ENCODE data around the gene C1QTNF12.

The C1QTNF12 gene

GRCh38 chr1:1246577-1247340 lies at the start of gene C1QTNF12:
Gene C1QTNF12 (minus strand): TSS chr1:1246722. CDS start chr1:1246690, 32 bp downstream.
- no peak for DNase-seq (ENCODE audit: low spot score)

- DNase-seq (ENCODE audit: low spot score) = no peak
These were observed 48.8 kb upstream of the C1QTNF12 start for GRCh38 chr1:1295154-1295923.

DNA sequence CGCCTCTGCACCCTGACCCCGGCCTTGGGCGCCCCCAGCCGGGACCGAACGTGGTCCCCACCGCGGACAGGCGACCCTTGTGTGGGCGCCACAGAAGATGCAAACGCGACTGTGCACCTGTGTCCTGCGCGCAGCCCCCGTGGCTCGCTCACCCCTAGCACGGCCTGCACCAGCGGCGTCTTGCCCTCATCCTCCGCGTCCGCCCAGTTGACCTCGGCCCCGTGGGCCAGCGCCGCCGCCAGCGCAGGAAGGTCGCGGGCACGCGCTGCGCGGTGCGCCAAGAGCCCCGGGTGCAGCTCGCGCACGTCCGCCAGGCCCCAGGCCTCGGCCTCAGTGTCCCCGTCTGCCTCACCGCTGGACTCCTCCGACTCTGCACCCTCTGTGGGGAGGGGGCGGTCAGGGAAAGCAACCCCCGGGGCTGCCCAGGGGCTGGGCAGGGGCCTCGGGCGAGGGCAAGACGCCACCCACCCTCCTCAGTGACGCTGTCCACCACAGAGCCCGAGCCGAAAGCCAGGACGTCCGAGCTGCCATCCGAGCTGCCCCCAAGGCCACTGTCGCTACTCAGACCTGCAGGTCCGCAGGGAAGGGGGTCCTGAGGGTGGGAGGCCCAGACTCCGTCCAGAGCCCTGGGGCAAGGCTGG lies 47.8 kb upstream of the C1QTNF12 start:
- DNase-seq (ENCODE audit: low spot score) = no peak

DNA sequence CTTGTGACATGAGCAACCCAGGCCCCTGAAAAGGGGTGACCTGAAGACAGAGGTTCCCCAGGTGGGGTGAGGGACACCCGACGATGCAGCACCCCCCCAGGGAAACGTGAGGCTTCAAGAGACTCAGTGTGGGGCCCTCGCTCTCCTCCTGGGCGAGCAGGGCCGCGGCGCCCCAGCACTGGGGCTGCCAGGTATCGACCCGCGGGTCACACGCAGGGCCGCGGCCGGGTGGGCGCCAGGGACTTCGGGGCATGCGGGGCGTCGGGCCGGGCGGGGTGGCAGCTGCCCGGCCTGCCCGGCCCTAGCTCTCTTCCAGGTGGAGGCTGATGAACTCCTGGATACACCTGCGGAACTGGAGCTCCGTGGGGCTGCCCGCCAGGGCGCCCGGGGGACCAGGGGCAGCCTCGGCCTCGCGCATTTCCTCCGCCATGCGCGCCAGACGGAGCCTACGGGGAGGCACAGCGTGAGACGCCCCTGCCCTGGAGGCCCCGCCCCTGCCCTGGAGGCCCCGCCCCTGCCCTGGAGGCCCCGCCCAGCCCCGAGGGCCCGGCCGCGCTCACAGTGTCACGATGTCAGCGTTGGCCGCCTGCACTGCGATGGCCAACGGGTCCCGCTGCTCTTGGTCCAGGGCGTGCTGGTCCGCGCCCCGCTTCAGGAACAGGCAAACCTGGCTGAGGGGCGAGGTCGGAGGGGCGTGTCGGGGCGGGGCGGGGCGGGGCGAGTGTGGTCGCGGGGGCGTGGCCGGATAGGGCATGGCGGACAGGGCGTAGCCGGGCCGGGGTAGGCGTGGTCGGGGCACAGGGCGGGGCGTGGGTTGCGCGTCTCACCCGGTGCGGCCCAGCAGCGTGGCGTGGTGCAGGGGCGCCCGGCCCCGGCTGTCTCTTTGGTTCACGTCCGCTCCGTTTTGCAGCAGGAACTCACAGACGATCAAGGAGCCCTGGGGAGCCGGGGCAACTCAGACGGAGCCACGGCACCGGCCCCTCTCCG lies 47.0 kb upstream of the C1QTNF12 start:
- DNase-seq (ENCODE audit: low spot score) = no peak

DNA sequence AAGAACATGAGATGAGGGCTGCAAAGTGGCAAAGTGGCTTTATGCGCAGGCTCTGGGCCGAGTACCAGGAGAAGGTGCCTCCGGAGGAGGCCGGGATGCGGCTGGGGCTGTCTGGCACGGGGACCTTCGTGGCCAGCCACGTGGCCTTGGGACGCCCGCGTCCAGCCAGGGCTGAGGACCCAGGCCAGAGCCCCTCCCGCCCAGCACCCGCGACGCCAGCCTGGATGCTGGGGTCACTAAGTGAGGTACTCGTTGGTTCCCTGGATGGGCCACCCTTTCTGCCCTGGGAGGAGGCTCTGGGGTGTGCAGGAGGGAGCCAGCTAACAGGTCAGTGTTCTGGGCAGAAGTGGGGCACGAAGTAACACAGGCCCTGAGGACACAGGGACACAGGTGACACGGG lies 46.3 kb upstream of the C1QTNF12 start:
- no peak for DNase-seq (ENCODE audit: low spot score)

DNA sequence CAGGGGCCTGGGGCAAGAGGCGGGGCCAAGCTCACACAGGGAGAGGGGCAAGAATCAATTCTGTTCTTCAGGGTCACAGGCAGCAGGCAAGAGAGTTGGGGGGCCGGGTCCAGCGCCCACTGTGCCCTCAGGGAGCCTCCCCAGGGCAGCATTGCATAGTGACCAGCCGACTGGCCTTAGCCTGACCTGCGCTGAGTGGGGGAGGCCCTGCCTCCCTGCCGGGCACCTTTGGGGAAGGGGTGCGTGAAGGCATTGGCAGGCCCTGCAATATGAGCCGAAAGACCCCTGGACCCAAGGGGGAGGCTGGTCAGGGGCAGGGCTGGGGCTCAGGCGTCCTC lies 45.9 kb upstream of the C1QTNF12 start:
- DNase-seq (ENCODE audit: low spot score) = no peak

- no peak for DNase-seq (ENCODE audit: low spot score)
These were observed 45.3 kb upstream of the C1QTNF12 start for GRCh38 chr1:1291548-1292441.

DNA sequence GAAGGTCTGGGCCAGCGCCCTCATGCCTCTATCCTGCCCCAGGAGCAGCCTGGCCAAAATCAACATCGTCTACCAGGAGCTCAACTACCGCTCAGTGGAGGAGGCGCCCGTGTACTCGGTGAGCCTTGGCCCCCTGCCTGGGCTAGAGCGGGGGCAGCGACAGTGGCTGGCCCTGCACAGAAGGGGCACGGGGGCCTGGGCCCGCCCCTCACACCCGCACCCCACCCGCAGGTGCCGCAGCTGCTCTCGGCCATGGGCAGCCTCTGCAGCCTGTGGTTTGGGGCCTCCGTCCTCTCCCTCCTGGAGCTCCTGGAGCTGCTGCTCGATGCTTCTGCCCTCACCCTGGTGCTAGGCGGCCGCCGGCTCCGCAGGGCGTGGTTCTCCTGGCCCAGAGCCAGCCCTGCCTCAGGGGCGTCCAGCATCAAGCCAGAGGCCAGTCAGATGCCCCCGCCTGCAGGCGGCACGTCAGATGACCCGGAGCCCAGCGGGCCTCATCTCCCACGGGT lies 44.6 kb upstream of the C1QTNF12 start:
- no peak for DNase-seq (ENCODE audit: low spot score)

GRCh38 chr1:1290238-1290731 lies 43.8 kb upstream of the C1QTNF12 start:
- no peak for DNase-seq (ENCODE audit: low spot score)

DNA sequence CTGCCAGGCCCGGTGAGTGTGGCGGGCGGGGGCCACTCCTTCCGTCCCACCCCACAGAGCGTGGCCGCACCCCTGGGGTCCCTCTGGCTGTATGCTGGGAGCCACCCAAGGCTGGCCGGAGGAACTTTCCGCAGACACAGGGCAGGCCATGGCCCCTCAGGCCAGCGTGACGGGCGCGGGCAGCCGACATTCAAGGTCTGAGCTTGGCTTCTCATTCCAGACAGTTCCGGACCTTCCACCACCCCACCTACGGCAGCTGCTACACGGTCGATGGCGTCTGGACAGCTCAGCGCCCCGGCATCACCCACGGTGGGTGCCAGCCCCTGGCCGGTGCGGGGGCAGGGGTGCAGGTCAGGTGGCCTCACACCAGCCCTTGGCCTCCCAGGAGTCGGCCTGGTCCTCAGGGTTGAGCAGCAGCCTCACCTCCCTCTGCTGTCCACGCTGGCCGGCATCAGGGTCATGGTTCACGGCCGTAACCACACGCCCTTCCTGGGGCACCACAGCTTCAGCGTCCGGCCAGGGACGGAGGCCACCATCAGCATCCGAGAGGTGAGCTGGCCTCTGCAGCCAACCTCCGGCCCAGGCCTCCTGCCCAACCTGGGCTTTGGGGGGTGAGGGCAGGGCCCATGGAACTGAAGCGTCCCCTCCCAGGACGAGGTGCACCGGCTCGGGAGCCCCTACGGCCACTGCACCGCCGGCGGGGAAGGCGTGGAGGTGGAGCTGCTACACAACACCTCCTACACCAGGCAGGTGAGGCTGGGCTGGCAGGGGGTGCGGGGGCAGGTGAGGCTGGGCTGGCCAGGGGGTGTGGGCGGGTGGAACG lies 41.0 kb upstream of the C1QTNF12 start:
- no peak for DNase-seq (ENCODE audit: low spot score)

- DNase-seq (ENCODE audit: low spot score) = no peak
These were observed 40.1 kb upstream of the C1QTNF12 start for GRCh38 chr1:1286313-1287261.

DNA sequence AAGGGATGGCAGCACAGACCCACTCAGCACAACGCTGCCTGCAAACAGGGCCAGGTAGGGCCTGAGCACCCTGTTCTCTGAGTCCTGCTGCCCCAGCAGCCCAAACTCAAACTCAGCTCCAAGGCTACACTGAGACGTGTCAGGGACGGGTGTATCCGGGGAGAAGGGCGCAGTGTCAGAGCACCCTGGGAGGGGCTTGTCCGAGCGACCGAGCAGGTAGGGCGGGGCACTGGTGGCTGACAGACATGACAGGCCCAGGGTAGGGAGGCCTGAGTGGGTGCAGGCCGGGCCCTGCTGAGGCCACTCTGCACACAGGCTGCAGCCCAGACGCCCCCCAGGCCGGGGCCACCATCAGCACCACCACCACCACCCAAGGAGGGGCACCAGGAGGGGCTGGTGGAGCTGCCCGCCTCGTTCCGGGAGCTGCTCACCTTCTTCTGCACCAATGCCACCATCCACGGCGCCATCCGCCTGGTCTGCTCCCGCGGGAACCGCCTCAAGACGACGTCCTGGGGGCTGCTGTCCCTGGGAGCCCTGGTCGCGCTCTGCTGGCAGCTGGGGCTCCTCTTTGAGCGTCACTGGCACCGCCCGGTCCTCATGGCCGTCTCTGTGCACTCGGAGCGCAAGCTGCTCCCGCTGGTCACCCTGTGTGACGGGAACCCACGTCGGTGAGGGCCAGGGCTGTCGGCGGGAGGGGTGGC lies 39.2 kb upstream of the C1QTNF12 start:
- no peak for DNase-seq (ENCODE audit: low spot score)

- DNase-seq (ENCODE audit: low spot score) = no peak
These were observed 38.6 kb upstream of the C1QTNF12 start for GRCh38 chr1:1285102-1285571.

- DNase-seq (ENCODE audit: low spot score) = no peak
These were observed 37.9 kb upstream of the C1QTNF12 start for GRCh38 chr1:1284221-1285101.

DNA sequence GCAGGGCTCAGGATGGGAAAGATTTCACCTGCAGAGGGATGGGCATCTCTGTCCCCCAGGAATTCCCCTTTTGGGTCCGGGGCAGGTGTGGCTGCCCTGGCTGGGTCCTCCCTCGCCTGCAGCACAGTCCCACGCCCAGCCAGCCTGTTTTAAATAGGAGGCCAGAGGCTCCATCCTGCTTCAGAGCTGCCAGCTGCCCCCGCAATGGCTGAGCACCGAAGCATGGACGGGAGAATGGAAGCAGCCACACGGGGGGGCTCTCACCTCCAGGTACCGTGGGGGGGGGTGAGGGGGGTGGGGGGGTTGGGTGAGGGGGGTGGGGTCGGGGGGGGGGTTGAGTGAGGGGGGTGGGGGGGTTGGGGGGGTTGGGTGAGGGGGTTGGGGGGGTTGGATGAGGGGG lies 37.3 kb upstream of the C1QTNF12 start:
- no peak for DNase-seq (ENCODE audit: low spot score)

GRCh38 chr1:1282998-1283397 lies 36.5 kb upstream of the C1QTNF12 start:
- no peak for DNase-seq (ENCODE audit: low spot score)
